ENCODE results near the gene E2F1.

E2F1 gene

GRCh38 chr20:33685328-33686099 lies 671 bp downstream of the E2F1 start:
- Histone ChIP-seq H2BK15ac (ENCODE audit: low read depth, poor library complexity, severe bottlenecking) (no peak overlapping the region), H3K14ac (ENCODE audit: low read length in 2 of 2) (no peak overlapping the region), H2BK12ac (ENCODE audit: low read length in 2 of 2) (peak overlapping the region in 1 of 2 experiments; percentile 45), H2BK5ac (ENCODE audit: low read depth, low read length, poor library complexity, severe bottlenecking) (no peak overlapping the region), H3K9me3 (ENCODE audit: control insufficient read depth, low read length) (no peaks in the 10 kb centered on the region), H3K23ac (ENCODE audit: low read length in 2 of 2) (no peak overlapping the region), H2AK5ac (ENCODE audit: low read length, severe bottlenecking) (no peak overlapping the region), H3K27ac (ENCODE audit: low read length, poor library complexity, severe bottlenecking) (no peak overlapping the region), H3K36me3 (ENCODE audit: control insufficient read depth in 1 of 2, insufficient read depth in 2 of 2, low read depth in 1 of 2, low read length in 2 of 2) (no peaks in the 10 kb centered on the region), H4K91ac (ENCODE audit: low read length) (no peak overlapping the region), H3K18ac (ENCODE audit: low read depth in 1 of 2, low read length in 2 of 2) (peak overlapping the region in 1 of 2 experiments; percentile 49), H3K27me3 (ENCODE audit: control insufficient read depth in 1 of 2, insufficient read depth in 1 of 2, low read length in 2 of 2) (no peaks in the 10 kb centered on the region), H4K8ac (ENCODE audit: low read length) (no peak overlapping the region), H2AFZ (ENCODE audit: low read depth, low read length) (peak overlapping the region; percentile 67), H3K4me3 (ENCODE audit: insufficient read depth in 1 of 2, low read depth in 1 of 2, low read length in 2 of 2) (peak overlapping the region; percentile 65 to 80), H3K4me2 (ENCODE audit: low read length, poor library complexity, severe bottlenecking) (peak overlapping the region; percentile 94), H3K79me1 (replicated peaks; ENCODE audit: low read length, poor library complexity, severe bottlenecking) (peaks cover 11% of the 10 kb centered on the region), H3K4me1 (ENCODE audit: control insufficient read depth, insufficient read depth, low read depth, low read length) (peaks cover 18% of the 10 kb centered on the region), H2BK120ac (ENCODE audit: low read depth, low read length) (no peak overlapping the region), H3K9ac (ENCODE audit: low read length) (peak overlapping the region; percentile 81), H3K4ac (ENCODE audit: low read depth in 1 of 2, low read length in 2 of 2) (peak overlapping the region in 1 of 2 experiments; percentile 51)
- WGBS = 2% methylated on average over 19 of the region's 53 CpGs
- peak; percentile 21 for DNase-seq

GRCh38 chr20:33684533-33685327 lies 1.5 kb downstream of the E2F1 start:
- H3K9ac ChIP-seq (ENCODE audit: low read length) = peak overlapping the region; percentile 81
- no peak overlapping the region for H2BK5ac ChIP-seq (ENCODE audit: low read depth, low read length, poor library complexity, severe bottlenecking)
- no peak overlapping the region for H2BK15ac ChIP-seq (ENCODE audit: low read depth, poor library complexity, severe bottlenecking)
- H3K18ac ChIP-seq (ENCODE audit: low read depth in 1 of 2, low read length in 2 of 2) = peak overlapping the region in 1 of 2 experiments; percentile 30
- 37% methylated on average over 10 of the region's 10 CpGs for WGBS
- no peak overlapping the region for H2BK120ac ChIP-seq (ENCODE audit: low read depth, low read length)
- H3K4me1 ChIP-seq (ENCODE audit: control insufficient read depth, insufficient read depth, low read depth, low read length) = peaks cover 22% of the 10 kb centered on the region
- H2BK12ac ChIP-seq (ENCODE audit: low read length in 2 of 2) = peak overlapping the region in 1 of 2 experiments; percentile 45
- no peak overlapping the region for H3K14ac ChIP-seq (ENCODE audit: low read length in 2 of 2)
- no peak overlapping the region for H3K27ac ChIP-seq (ENCODE audit: low read length, poor library complexity, severe bottlenecking)
- H2AFZ ChIP-seq (ENCODE audit: low read depth, low read length) = peak overlapping the region; percentile 66
- no peak overlapping the region for H3K4ac ChIP-seq (ENCODE audit: low read depth in 1 of 2, low read length in 2 of 2)
- H3K27me3 ChIP-seq (ENCODE audit: control insufficient read depth in 1 of 2, insufficient read depth in 1 of 2, low read length in 2 of 2) = no peaks in the 10 kb centered on the region
- no peak for DNase-seq
- H3K36me3 ChIP-seq (ENCODE audit: control insufficient read depth in 1 of 2, insufficient read depth in 2 of 2, low read depth in 1 of 2, low read length in 2 of 2) = peaks cover 0 to 2% of the 10 kb centered on the region in 2 experiments
- H2AK5ac ChIP-seq (ENCODE audit: low read length, severe bottlenecking) = no peak overlapping the region
- H3K79me1 ChIP-seq (replicated peaks; ENCODE audit: low read length, poor library complexity, severe bottlenecking) = peaks cover 16% of the 10 kb centered on the region
- no peaks in the 10 kb centered on the region for H3K9me3 ChIP-seq (ENCODE audit: control insufficient read depth, low read length)
- no peak overlapping the region for H3K4me2 ChIP-seq (ENCODE audit: low read length, poor library complexity, severe bottlenecking)
- H3K4me3 ChIP-seq (ENCODE audit: insufficient read depth in 1 of 2, low read depth in 1 of 2, low read length in 2 of 2) = peak overlapping the region in 1 of 2 experiments; percentile 80
- no peak overlapping the region for H4K91ac ChIP-seq (ENCODE audit: low read length)
- no peak overlapping the region for H3K23ac ChIP-seq (ENCODE audit: low read length in 2 of 2)
- no peak overlapping the region for H4K8ac ChIP-seq (ENCODE audit: low read length)

GRCh38 chr20:33681728-33682353 lies 4.3 kb downstream of the E2F1 start:
- H3K4ac ChIP-seq (ENCODE audit: low read depth in 1 of 2, low read length in 2 of 2) = no peak overlapping the region
- H2BK15ac ChIP-seq (ENCODE audit: low read depth, poor library complexity, severe bottlenecking) = no peak overlapping the region
- no peaks in the 10 kb centered on the region for H3K27me3 ChIP-seq (ENCODE audit: control insufficient read depth in 1 of 2, insufficient read depth in 1 of 2, low read length in 2 of 2)
- H2AFZ ChIP-seq (ENCODE audit: low read depth, low read length) = no peak overlapping the region
- H2BK5ac ChIP-seq (ENCODE audit: low read depth, low read length, poor library complexity, severe bottlenecking) = no peak overlapping the region
- no peak overlapping the region for H2BK120ac ChIP-seq (ENCODE audit: low read depth, low read length)
- H3K9ac ChIP-seq (ENCODE audit: low read length) = no peak overlapping the region
- peaks cover 16% of the 10 kb centered on the region for H3K79me1 ChIP-seq (replicated peaks; ENCODE audit: low read length, poor library complexity, severe bottlenecking)
- H3K14ac ChIP-seq (ENCODE audit: low read length in 2 of 2) = no peak overlapping the region
- H3K4me3 ChIP-seq (ENCODE audit: insufficient read depth in 1 of 2, low read depth in 1 of 2, low read length in 2 of 2) = no peak overlapping the region
- WGBS = 89% methylated on average over 9 of the region's 9 CpGs
- no peak overlapping the region for H3K18ac ChIP-seq (ENCODE audit: low read depth in 1 of 2, low read length in 2 of 2)
- no peak overlapping the region for H4K8ac ChIP-seq (ENCODE audit: low read length)
- H2BK12ac ChIP-seq (ENCODE audit: low read length in 2 of 2) = no peak overlapping the region
- peaks cover 23% of the 10 kb centered on the region for H3K4me1 ChIP-seq (ENCODE audit: control insufficient read depth, insufficient read depth, low read depth, low read length)
- H3K4me2 ChIP-seq (ENCODE audit: low read length, poor library complexity, severe bottlenecking) = no peak overlapping the region
- no peak overlapping the region for H4K91ac ChIP-seq (ENCODE audit: low read length)
- no peak overlapping the region for H3K23ac ChIP-seq (ENCODE audit: low read length in 2 of 2)
- H3K36me3 ChIP-seq (ENCODE audit: control insufficient read depth in 1 of 2, insufficient read depth in 2 of 2, low read depth in 1 of 2, low read length in 2 of 2) = peaks cover 3 to 5% of the 10 kb centered on the region in 2 experiments
- H3K27ac ChIP-seq (ENCODE audit: low read length, poor library complexity, severe bottlenecking) = no peak overlapping the region
- DNase-seq = no peak
- H3K9me3 ChIP-seq (ENCODE audit: control insufficient read depth, low read length) = no peaks in the 10 kb centered on the region
- H2AK5ac ChIP-seq (ENCODE audit: low read length, severe bottlenecking) = no peak overlapping the region

GRCh38 chr20:33681288-33681687 lies 4.9 kb downstream of the E2F1 start:
- no peak overlapping the region for H4K8ac ChIP-seq (ENCODE audit: low read length)
- no peaks in the 10 kb centered on the region for H3K27me3 ChIP-seq (ENCODE audit: control insufficient read depth in 1 of 2, insufficient read depth in 1 of 2, low read length in 2 of 2)
- H2BK12ac ChIP-seq (ENCODE audit: low read length in 2 of 2) = no peak overlapping the region
- peaks cover 20% of the 10 kb centered on the region for H3K4me1 ChIP-seq (ENCODE audit: control insufficient read depth, insufficient read depth, low read depth, low read length)
- no peak for DNase-seq
- no peak overlapping the region for H3K4ac ChIP-seq (ENCODE audit: low read depth in 1 of 2, low read length in 2 of 2)
- H3K27ac ChIP-seq (ENCODE audit: low read length, poor library complexity, severe bottlenecking) = no peak overlapping the region
- H3K18ac ChIP-seq (ENCODE audit: low read depth in 1 of 2, low read length in 2 of 2) = no peak overlapping the region
- no peak overlapping the region for H3K23ac ChIP-seq (ENCODE audit: low read length in 2 of 2)
- H3K79me1 ChIP-seq (replicated peaks; ENCODE audit: low read length, poor library complexity, severe bottlenecking) = peaks cover 18% of the 10 kb centered on the region
- no peak overlapping the region for H2BK15ac ChIP-seq (ENCODE audit: low read depth, poor library complexity, severe bottlenecking)
- no peak overlapping the region for H2AFZ ChIP-seq (ENCODE audit: low read depth, low read length)
- H2BK5ac ChIP-seq (ENCODE audit: low read depth, low read length, poor library complexity, severe bottlenecking) = no peak overlapping the region
- H3K9me3 ChIP-seq (ENCODE audit: control insufficient read depth, low read length) = no peaks in the 10 kb centered on the region
- no peak overlapping the region for H3K4me3 ChIP-seq (ENCODE audit: insufficient read depth in 1 of 2, low read depth in 1 of 2, low read length in 2 of 2)
- H3K9ac ChIP-seq (ENCODE audit: low read length) = no peak overlapping the region
- 93% methylated on average over 5 of the region's 5 CpGs for WGBS
- no peak overlapping the region for H3K14ac ChIP-seq (ENCODE audit: low read length in 2 of 2)
- no peak overlapping the region for H3K4me2 ChIP-seq (ENCODE audit: low read length, poor library complexity, severe bottlenecking)
- peaks cover 3 to 7% of the 10 kb centered on the region in 2 experiments for H3K36me3 ChIP-seq (ENCODE audit: control insufficient read depth in 1 of 2, insufficient read depth in 2 of 2, low read depth in 1 of 2, low read length in 2 of 2)
- no peak overlapping the region for H2AK5ac ChIP-seq (ENCODE audit: low read length, severe bottlenecking)
- H4K91ac ChIP-seq (ENCODE audit: low read length) = no peak overlapping the region
- H2BK120ac ChIP-seq (ENCODE audit: low read depth, low read length) = no peak overlapping the region
